GM21576 (cell line): ENCODE measurements around the gene HMGB1.

Experiments
- ATAC-seq: cut with Tn5 transposase; IDR thresholded peaks from one replicate; pipeline ENCODE4 v1.9.1; 2021; ENCODE audit warnings: mild to moderate bottlenecking, moderate library complexity; ENCODE audit not compliant: unreplicated experiment

The HMGB1 gene

GRCh38 chr13:30435911-30436451 lies 29.8 kb downstream of the HMGB1 start:
- no peak for ATAC-seq

- ATAC-seq = no peak
Observed at GRCh38 chr13:30431269-30431940, 34.3 kb downstream of the HMGB1 start.

- ATAC-seq = peak; percentile 77
Observed at GRCh38 chr13:30429721-30430694, 35.7 kb downstream of the HMGB1 start.

GRCh38 chr13:30429235-30429634 lies 36.5 kb downstream of the HMGB1 start:
- no peak for ATAC-seq

GRCh38 chr13:30423891-30424290 lies 41.8 kb downstream of the HMGB1 start:
- ATAC-seq = no peak

GRCh38 chr13:30422054-30422839 lies 43.5 kb downstream of the HMGB1 start, which contains the start of gene UBE2L5:
Gene UBE2L5, plus strand, starts transcription at chr13:30422493. Its CDS starts 5,498 bp downstream, at chr13:30427991.
- peak; percentile 50 for ATAC-seq

GRCh38 chr13:30421093-30422053 lies 44.4 kb downstream of the HMGB1 start:
- peak; percentile 48 for ATAC-seq

GRCh38 chr13:30418717-30419459 lies 46.8 kb downstream of the HMGB1 start:
- no peak for ATAC-seq

GRCh38 chr13:30418075-30418716 lies 47.5 kb downstream of the HMGB1 start:
- no peak for ATAC-seq

GRCh38 chr13:30416471-30416870 lies 49.3 kb downstream of the HMGB1 start:
- ATAC-seq = no peak

GRCh38 chr13:30415430-30416030 lies 50.2 kb downstream of the HMGB1 start:
- ATAC-seq = peak; percentile 66

GRCh38 chr13:30413842-30414241 lies 51.9 kb downstream of the HMGB1 start:
- no peak for ATAC-seq

GRCh38 chr13:30412346-30412745 lies 53.4 kb downstream of the HMGB1 start:
- ATAC-seq = no peak

GRCh38 chr13:30410705-30411125 lies 55.0 kb downstream of the HMGB1 start:
- no peak for ATAC-seq

- no peak for ATAC-seq
Observed at GRCh38 chr13:30409886-30410704, 55.6 kb downstream of the HMGB1 start.

GRCh38 chr13:30408319-30409101 lies 57.2 kb downstream of the HMGB1 start:
- ATAC-seq = peak; percentile 79
